Suppressor macrophage (primary cell): ENCODE measurements around the gene KIFC3.
"Not testable (repeated sequence)": the region's sequence is repeated elsewhere in the genome, so short reads cannot be mapped to it uniquely, and the experiment has no call there.

Experiments
- DNase-seq, 4 experiments: peaks; one replicate each; pipeline ENCODE4 v3.0.0-alpha.2; 2020 to 2022

The KIFC3 gene

GRCh38 chr16:57752581-57753447 is 49.5 kb downstream of the KIFC3 start:
- no peak for DNase-seq

GRCh38 chr16:57752203-57752580 is 50.1 kb downstream of the KIFC3 start:
- DNase-seq, result no peak

GRCh38 chr16:57751539-57752202 is 50.6 kb downstream of the KIFC3 start:
- no peak for DNase-seq

- DNase-seq, result no peak
These were observed 51.3 kb downstream of the KIFC3 start for GRCh38 chr16:57750796-57751538.

GRCh38 chr16:57749856-57750452 is 52.3 kb downstream of the KIFC3 start:
- DNase-seq, result no peak

- DNase-seq, result no peak
These were observed 53.1 kb downstream of the KIFC3 start for GRCh38 chr16:57749101-57749692.

- no peak for DNase-seq
These were observed 53.7 kb downstream of the KIFC3 start for GRCh38 chr16:57748596-57748995.

- DNase-seq, result no peak
These were observed 54.3 kb downstream of the KIFC3 start for GRCh38 chr16:57747996-57748395.

- no peak for DNase-seq
These were observed 54.8 kb downstream of the KIFC3 start for GRCh38 chr16:57747496-57747895.

- no peak for DNase-seq
These were observed 55.2 kb downstream of the KIFC3 start for GRCh38 chr16:57747091-57747490.

GRCh38 chr16:57746316-57746715 is 56.0 kb downstream of the KIFC3 start:
- not testable (repeated sequence) for DNase-seq

GRCh38 chr16:57745768-57746167 is 56.5 kb downstream of the KIFC3 start:
- DNase-seq, result no peak

- DNase-seq, result no peak
These were observed 57.7 kb downstream of the KIFC3 start for GRCh38 chr16:57744642-57744903.

GRCh38 chr16:57743886-57744641 is 58.2 kb downstream of the KIFC3 start:
- no peak for DNase-seq

GRCh38 chr16:57743458-57743857 is 58.8 kb downstream of the KIFC3 start:
- DNase-seq, result no peak

GRCh38 chr16:57742543-57742942 is 59.7 kb downstream of the KIFC3 start:
- no peak for DNase-seq

GRCh38 chr16:57741660-57742191 is 60.6 kb downstream of the KIFC3 start:
- DNase-seq, result no peak

GRCh38 chr16:57740423-57741071 is 61.7 kb downstream of the KIFC3 start:
- DNase-seq, result no peak

GRCh38 chr16:57739756-57740422 is 62.4 kb downstream of the KIFC3 start:
- DNase-seq, result no peak

- no peak for DNase-seq
These were observed 63.4 kb downstream of the KIFC3 start for GRCh38 chr16:57738844-57739243.
